GM12878 (cell line): ENCODE data around the gene COL6A1. TPM values are rescaled to one million over a fixed set of nuclear protein-coding genes. Genes with fewer than 3 reads are reported as not detected.
A peak's percentile ranks its signal among the peaks of the same experiment; 100 is the strongest.

Experiments
- ATAC-seq: fragments of 200-7000 bp; cut with Tn5 transposase; 3 replicates; pipeline ENCODE4 v1.9.1; 2020; ENCODE audit warnings: mild to moderate bottlenecking, moderate library complexity
- BruUV-seq: library from RNA; stranded (reverse); fragments of 400-500 nt; replicated peaks from 2 replicates; lab custom pipeline; 2021; lab: Mats Ljungman, UMichigan
- CTCF ChIA-PET: fragments of 300-600 bp; sonication (Branson Sonifier 250); formaldehyde crosslinking; extraction: SDS; loops from one replicate; lab custom pipeline; 2021; ENCODE audit warnings: inconsistent platforms; lab: Yijun Ruan, JAX
- POLR2A ChIA-PET: fragments of 350-600 bp; formaldehyde crosslinking; extraction: SDS; loops from one replicate; lab custom pipeline; 2021; ENCODE audit warnings: inconsistent platforms; lab: Charles Lee
- RAD21 ChIA-PET: fragments of 300-600 bp; sonication (Branson Sonifier 250); formaldehyde crosslinking; loops from one replicate; lab custom pipeline; 2023; ENCODE audit warnings: antibody characterized with exemption; ENCODE audit not compliant: unreplicated experiment; lab: Charles Lee
- SMC1A ChIA-PET: fragments of 300-600 bp; sonication (Branson Sonifier 250); formaldehyde crosslinking; loops from one replicate; lab custom pipeline; 2023; ENCODE audit not compliant: unreplicated experiment, uncharacterized antibody; lab: Charles Lee
- DNase-seq: peaks from one replicate; pipeline ENCODE4 v3.0.0-alpha.2; 2011; ENCODE audit warnings: low read depth, low spot score
- FAIRE-seq: peaks from 3 replicates; lab custom pipeline; 2011; peaks lifted over from hg19 to GRCh38; lab: Jason Lieb, UNC
- H2AFZ ChIP-seq: 2 replicates; pipeline ENCODE4 v1.6.0; 2011; ENCODE audit warnings: low read depth, low read length, control low read depth; ENCODE audit not compliant: control insufficient read depth
- H3K27ac ChIP-seq: 2 replicates; pipeline ENCODE4 v1.5.1; 2011; ENCODE audit warnings: control low read depth; ENCODE audit not compliant: control insufficient read depth, insufficient read depth
- H3K27me3 ChIP-seq, 2 experiments: replicated peaks in 1 of 2; 2 replicates each; pipeline versions ENCODE4 v1.6.0 to v1.6.1; 2011; ENCODE audit warnings: low read length in 1 of 2; ENCODE audit not compliant: control insufficient read depth in 2 of 2, insufficient read depth in 2 of 2
- H3K36me3 ChIP-seq, 2 experiments: 2 replicates each; pipeline ENCODE4 v1.5.1; 2011; ENCODE audit warnings: low read length in 1 of 2; ENCODE audit not compliant: control insufficient read depth in 2 of 2, insufficient read depth in 2 of 2
- H3K4me1 ChIP-seq: 2 replicates; pipeline ENCODE4 v1.6.1; 2011; ENCODE audit warnings: mild to moderate bottlenecking, low read length, moderate library complexity, mixed read lengths; ENCODE audit not compliant: control insufficient read depth, insufficient read depth
- H3K4me2 ChIP-seq: 2 replicates; pipeline ENCODE4 v1.6.0; 2011; ENCODE audit warnings: control low read depth; ENCODE audit not compliant: control insufficient read depth, insufficient read depth
- H3K4me3 ChIP-seq: fragments of 200-600 bp; sonication (generic); 2 replicates; pipeline ENCODE4 v1.5.1; 2016
- H3K79me2 ChIP-seq: 2 replicates; pipeline ENCODE4 v1.6.0; 2011; ENCODE audit warnings: low read length; ENCODE audit not compliant: control insufficient read depth, insufficient read depth
- H3K9ac ChIP-seq: 2 replicates; pipeline ENCODE4 v1.8.0; 2011; ENCODE audit warnings: low read length, control low read depth, mixed read lengths; ENCODE audit not compliant: control insufficient read depth, insufficient read depth
- H3K9me3 ChIP-seq: replicated peaks from 3 replicates; pipeline ENCODE4 v1.5.1; 2011; ENCODE audit warnings: mild to moderate bottlenecking, low read length; ENCODE audit not compliant: control insufficient read depth, insufficient read depth
- H4K20me1 ChIP-seq: 2 replicates; pipeline ENCODE4 v1.6.0; 2011; ENCODE audit not compliant: control insufficient read depth, insufficient read depth
- HDAC2 ChIP-seq: fragments of 200-600 bp; sonication (generic); IDR thresholded peaks from 2 replicates; pipeline ENCODE4 v1.6.1; 2017
- IRF4 ChIP-seq: IDR thresholded peaks from 2 replicates; pipeline ENCODE4 v1.6.1; 2011; ENCODE audit warnings: low read depth, low read length
- USF1 ChIP-seq: IDR thresholded peaks from 2 replicates; pipeline ENCODE4 v1.6.1; 2011; ENCODE audit warnings: borderline replicate concordance, low read depth, mild to moderate bottlenecking, moderate library complexity, mixed read lengths, low read length; ENCODE audit not compliant: insufficient read depth; ENCODE audit errors: extremely low read length
- WGBS: methylation state at CpG from one replicate; pipeline ENCODE4 v1.1.6; 2016; ENCODE audit warnings: low lambda C conversion rate; ENCODE audit not compliant: insufficient replicate concordance, insufficient coverage; ENCODE audit errors: missing lambda C conversion rate; 5-methylcytosine and 5-hydroxymethylcytosine counted together
- in situ Hi-C: fragments of 300-500 bp; cut with MboI; formaldehyde crosslinking; loops from 9 replicates; pipeline ENCODE4 v1.14.3; 2018; ENCODE audit warnings: mixed read lengths
- intact Hi-C: fragments of 100-400 bp; cut with micrococcal nuclease; formaldehyde crosslinking; loops from one replicate; pipeline ENCODE4 v1.14.2; 2022; ENCODE audit not compliant: unreplicated experiment
- polyA plus RNA-seq, 11 experiments: library from polyadenylated mRNA; depleted of rRNA in 4 of 11; unstranded in 6 of 11; stranded (reverse) in 5 of 11; fragments of >200 nt; fragmentation: Nextera tagmentation in 4 of 11; fragmentation: Illumina TruSeq in 1 of 11; extraction: Ambion mirVana in 4 of 11; extraction: Trizol in 1 of 11; gene quantifications; 1 replicate in 1 of 11; 2 replicates in 10 of 11; pipeline versions ENCODE4 v1.2.1 to v1.2.3, GENCODE V29; 2011 to 2016; ENCODE audit warnings: inconsistent platforms in 2 of 11, missing spikeins in 2 of 11, low read depth in 1 of 11
- total RNA-seq, 4 experiments: library from RNA; depleted of rRNA in 3 of 4; stranded (reverse); fragments of >200 nt in 3 of 4; fragmentation: Illumina TruSeq in 1 of 4; extraction: Trizol in 1 of 4; gene quantifications; 2 replicates each; pipeline versions ENCODE4 v1.2.1 to v1.2.3, GENCODE V29; 2013 to 2021

Gene COL6A1
- total and polyA plus RNA-seq, 10 of the 15 experiments (the other 5 are each of a cell fraction or from before 2014, with no cell fraction given): 0.12 to 1.3 (median 0.20) TPM; not detected in 7

DNA sequence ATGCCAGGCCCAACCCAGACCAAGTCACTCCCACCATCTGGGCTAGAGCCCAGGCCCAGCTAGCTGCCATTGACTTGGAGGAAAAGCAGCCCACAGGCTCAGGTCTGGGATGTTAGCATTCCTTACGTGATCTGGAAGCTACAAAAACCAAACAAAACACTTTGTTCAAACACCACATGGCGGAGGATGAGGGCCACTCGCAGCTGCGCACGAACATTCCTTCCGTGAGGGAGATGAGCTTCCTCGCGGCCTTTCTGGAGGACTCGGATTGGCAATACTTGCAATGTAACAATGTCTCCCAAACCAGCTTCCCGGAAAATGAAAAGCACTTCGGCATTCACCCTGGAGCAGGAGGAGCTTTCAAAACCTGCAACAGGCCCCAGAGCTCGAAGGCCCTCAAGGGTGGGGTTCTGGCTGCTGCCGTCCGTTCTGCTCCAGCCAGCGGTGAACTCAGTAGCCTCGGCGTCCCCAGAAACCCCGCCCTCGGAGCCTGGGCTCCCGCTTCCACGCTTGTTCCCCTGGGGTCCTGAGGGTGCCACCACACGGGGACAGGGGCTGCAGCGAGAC is 40.5 kb downstream of the COL6A1 start:
- BruUV-seq: no TSS peak

DNA sequence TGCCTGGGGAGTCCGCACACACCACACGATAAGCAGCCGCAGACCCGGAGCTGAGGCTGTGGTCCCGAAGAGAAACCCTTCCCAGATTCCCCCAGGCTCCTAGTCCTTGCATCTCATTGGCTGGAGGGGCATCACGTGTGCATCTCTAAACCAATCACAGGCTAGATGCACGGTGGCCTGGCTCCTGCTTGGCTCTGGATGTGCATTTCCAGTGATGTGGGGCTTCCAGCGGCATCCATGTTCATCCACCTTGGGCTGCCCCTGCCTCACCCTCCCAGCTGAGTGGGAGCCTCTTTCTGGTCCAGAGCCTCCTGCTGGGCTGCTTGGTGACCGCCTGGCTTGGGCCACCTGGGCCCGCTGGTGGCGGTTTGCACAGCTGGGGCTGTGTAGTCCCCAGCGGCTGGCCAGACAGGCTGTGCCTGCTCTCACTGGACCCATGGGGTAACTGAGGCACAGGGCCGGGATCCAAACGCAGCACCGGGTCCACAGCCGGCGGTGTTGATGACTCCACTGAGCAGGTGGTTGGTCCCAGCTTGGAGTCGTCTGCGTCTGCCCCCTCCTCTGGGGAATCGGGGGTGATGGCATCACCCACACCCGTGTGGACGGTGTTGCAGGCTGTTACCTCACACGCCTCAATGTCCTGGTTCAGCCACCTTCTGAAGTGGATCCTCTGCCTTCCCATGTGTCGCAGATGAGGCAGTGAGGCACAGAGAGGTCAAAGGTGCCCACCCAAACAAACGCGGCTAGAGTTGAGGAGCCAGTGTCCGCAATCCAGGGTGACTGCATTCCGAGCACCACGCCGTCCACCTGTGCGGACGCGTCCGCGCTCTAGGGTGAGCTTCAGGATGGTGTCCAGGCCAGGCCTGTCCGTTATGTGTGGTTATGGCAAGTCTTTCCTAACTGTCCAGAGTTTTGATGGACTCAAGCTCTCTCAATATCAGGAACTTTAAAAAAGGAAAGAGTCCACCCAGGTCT is 41.3 kb downstream of the COL6A1 start:
- ChIA-PET RAD21 (no interaction called here), SMC1A (no interaction called here), CTCF (no interaction called here), POLR2A (no interaction called here)
- FAIRE-seq: no peak
- 60% methylated on average over 36 of the region's 36 CpGs for WGBS
- Histone ChIP-seq H3K9ac (no peak overlapping the region), H3K36me3 (no peaks in the 10 kb centered on the region), H3K4me2 (no peak overlapping the region), H3K27me3 (no peaks in the 10 kb centered on the region), H4K20me1 (no peaks in the 10 kb centered on the region), H3K4me1 (no peaks in the 10 kb centered on the region), H3K9me3 (no peaks in the 10 kb centered on the region), H3K79me2 (no peaks in the 10 kb centered on the region), H3K27ac (no peak overlapping the region), H3K4me3 (no peak overlapping the region)
- no peak for DNase-seq
- ATAC-seq: no peak
- no TSS peak for BruUV-seq
- intact Hi-C loops: no loop called here
- in situ Hi-C loops: no loop called here
- peak; percentile 60 for TF ChIP-seq USF1
- no peak for TF ChIP-seq HDAC2
- TF ChIP-seq, all 136 proteins: peak for 1
- H2AFZ ChIP-seq: no peak overlapping the region

More for the DNA sequence above, 40.5 kb downstream of the COL6A1 start:
- Histone ChIP-seq H2AFZ (no peak overlapping the region), H3K9me3 (no peaks in the 10 kb centered on the region), H4K20me1 (no peaks in the 10 kb centered on the region), H3K4me1 (no peaks in the 10 kb centered on the region), H3K27me3 (no peaks in the 10 kb centered on the region), H3K27ac (no peak overlapping the region), H3K9ac (no peak overlapping the region), H3K4me2 (no peak overlapping the region), H3K4me3 (no peak overlapping the region), H3K36me3 (no peaks in the 10 kb centered on the region), H3K79me2 (no peaks in the 10 kb centered on the region)
- no peak for TF ChIP-seq IRF4
- ChIA-PET CTCF (no interaction called here), SMC1A (no interaction called here), POLR2A (no interaction called here), RAD21 (no interaction called here)
- FAIRE-seq (no peak), DNase-seq (no peak), ATAC-seq (no peak)
- intact Hi-C loops (no loop called here), in situ Hi-C loops (no loop called here)
- 63% methylated on average over 23 of the region's 23 CpGs for WGBS
